CMK (cell line): ENCODE measurements around the gene ZNF423.
"Not testable (repeated sequence)": the region's sequence is repeated elsewhere in the genome, so short reads cannot be mapped to it uniquely, and the experiment has no call there.

Experiments used
- DNase-seq: peaks from one replicate; pipeline ENCODE4 v3.0.0-alpha.2; 2010; ENCODE audit warnings: low read depth

ZNF423 gene

DNA sequence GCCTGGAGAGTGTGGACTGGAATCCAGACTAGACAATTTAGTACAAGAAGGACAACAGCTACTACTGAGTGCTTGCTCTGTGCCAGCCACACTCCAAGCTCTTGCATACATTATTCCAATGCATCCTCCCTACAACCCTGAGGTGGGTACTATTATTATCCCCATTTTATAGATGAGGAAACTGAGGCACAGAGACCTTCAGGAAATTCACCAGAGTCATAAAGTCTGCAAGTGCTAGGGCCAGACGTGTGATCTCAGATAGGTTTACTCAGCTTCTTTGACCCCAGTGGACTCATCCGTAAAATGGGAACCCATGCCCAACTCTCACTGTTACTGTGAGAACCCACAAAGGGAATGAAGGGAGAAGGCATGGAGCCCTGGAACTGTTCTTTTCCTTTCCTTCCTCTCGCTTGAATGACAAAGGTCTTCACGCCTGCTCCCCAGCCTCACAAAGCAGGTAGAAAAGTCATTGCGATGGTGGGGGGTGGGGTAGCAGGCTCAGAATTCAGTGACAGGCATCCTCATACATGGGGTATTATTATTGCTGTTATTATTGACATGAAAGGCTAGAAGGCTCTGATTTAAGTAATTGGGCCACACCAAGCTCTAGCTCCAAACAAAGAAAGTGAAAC lies 160.0 kb downstream of the ZNF423 start:
- no peak for DNase-seq

DNA sequence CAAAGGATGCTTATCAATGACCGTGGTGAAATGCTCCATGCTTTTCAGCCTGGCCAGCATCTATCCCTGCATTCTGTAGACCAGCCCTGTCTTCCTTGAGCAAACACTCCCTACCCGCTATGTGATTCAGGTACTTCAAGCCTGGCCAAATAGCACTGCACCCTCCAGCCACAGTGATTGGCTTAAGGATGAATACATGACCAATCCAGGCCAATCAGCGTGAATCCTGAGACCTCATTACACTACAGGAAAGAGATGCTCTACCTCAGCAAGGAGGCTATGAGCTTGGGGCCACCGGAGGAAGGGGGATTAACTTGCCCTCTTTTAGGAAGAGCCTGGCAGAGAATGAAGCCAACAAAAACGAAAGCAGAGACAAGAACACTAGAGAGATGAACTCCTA lies 162.5 kb downstream of the ZNF423 start:
- DNase-seq, result no peak

DNA sequence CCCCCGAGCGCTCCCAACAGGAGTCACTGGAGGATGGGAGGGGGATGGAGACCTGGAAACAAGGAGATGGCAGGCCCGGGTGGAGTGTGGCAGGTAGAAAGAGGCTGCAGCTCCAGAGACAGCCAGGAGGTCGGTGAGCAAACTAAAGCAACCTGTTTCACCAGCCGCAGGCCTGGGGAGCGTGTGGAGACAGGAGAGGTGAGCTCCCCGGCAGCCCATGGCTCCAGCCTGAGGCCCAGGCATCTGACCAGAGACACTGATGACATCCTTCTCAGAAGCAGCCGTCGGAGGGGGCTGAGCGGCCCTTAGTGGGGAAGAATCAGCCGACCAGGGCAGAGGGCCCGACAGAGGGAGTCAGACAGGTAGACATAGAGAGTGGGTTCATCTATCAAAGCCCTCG lies 165.1 kb downstream of the ZNF423 start:
- DNase-seq, result no peak

- DNase-seq, result no peak
Observed at GRCh38 chr16:49688036-49688697, 167.7 kb downstream of the ZNF423 start.

- no peak for DNase-seq
Observed at GRCh38 chr16:49687476-49688002, 168.4 kb downstream of the ZNF423 start.

GRCh38 chr16:49684696-49685095 lies 171.2 kb downstream of the ZNF423 start:
- no peak for DNase-seq

DNA sequence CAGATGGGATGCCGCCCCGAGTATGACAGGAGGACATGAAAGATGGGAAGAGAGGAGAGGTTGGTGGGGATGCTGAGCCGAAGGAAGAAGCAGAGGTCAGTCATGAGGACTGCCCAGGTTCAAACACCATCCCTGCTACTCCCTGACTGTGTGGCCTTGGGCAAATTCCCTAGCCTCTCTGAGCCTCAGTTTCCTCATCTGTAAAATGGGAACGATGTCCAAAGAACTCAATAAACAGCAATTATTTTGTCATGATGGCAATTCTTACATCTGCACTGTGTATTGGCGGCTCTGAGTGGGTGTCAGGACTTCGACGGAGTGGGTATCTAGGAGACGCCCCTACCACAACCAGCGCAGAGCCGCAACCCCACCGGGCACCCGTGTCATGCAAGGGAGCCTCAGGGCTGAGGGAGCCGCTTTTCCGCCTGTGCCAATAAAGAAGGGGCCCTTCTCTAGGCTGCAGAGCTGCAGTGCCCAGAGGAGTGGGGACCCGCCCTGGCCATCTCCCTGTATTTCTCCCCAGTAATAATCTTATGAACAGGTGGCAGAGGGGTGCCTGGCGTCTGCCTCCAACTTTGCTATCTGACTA lies 173.2 kb downstream of the ZNF423 start:
- no peak for DNase-seq

DNA sequence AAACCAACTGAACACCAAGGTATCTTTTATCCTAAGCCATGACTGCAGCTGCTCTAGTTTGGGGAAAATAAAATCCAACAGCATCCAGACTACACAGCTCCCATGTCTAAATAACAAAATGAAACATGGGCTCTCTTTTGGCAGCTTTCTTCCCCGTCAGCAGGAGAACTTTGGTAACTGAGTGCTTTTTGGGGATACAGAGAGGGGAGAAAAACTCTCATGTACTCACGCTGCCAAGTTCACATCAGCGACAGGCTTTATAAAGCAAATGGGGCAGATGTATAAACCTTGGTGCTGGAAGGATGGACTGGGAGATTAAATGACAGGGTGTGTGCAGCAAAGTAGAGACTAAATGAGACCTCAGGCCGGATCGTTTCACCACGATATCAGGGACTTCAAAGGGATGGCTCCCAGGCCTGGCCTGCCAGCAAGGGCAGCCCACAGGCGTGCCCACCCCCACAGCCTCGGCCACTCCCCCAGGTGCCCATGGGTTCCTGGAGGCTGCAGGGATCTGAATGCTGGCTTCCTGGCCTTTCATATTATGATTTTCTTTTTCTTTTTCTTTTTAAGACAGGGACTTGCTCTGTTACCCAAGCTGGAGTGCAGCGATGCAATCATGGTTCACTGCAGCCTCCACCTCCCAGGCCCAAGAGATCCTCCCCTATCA lies 174.6 kb downstream of the ZNF423 start:
- no peak for DNase-seq

DNA sequence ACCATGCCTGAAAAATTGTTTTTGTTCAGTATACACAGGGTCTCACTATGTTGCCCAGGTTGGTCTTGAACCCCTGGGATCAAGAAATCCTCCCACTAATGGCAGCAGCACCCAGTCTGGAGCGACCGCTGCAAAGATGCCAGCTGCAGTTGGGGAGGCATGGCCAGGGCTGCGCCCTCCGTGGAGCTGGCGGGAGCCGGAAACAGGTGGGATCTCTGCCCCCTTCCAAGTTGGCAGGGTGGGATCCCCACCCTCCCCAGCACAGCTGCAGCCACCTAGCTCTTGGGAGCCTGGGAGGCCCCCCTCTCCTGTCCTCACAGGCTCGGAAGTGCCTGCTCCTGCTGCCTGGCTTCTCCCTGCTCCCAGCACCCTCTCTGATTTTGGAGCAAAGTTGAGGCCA lies 176.8 kb downstream of the ZNF423 start:
- DNase-seq, result no peak

DNA sequence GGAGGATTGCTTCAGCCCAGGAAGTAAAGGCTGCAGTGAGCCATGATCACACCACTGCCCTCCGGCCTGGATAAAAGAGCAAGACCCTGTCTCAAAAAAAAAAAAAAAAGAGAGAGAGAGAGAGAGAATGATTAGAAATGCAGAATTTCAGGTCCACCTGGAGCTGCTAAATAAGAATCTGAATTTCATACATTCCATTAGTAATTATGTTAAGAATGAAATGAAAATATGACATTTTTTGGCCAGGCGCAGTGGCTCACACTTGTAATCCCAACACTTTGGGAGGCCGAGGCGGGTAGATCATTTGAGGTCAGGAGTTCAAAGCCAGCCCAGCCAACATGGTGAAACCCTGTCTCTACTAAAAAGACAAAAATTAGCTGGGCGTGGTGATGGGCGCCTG lies 178.3 kb downstream of the ZNF423 start:
- not testable (repeated sequence) for DNase-seq

- no peak for DNase-seq
Observed at GRCh38 chr16:49675413-49675812, 180.5 kb downstream of the ZNF423 start.

DNA sequence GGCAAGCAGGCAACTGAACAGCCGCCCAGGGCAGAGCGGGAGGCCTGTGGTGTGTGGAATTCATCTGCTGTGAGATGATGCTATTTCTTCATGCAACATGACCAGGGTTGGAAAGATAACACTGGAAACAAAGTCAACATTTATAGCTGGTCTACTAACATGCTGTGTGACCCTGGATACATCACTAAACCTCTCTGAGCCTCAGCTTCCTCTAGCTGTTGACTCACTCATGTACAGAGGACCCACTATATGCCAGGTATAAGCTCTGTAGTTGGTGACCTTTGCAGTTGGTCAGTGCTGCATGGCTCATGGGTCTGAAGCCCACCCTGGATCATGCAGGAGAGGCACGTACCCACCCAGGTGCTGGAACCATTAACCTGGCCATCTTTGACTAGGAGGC lies 180.9 kb downstream of the ZNF423 start:
- no peak for DNase-seq

GRCh38 chr16:49674351-49674851 lies 181.5 kb downstream of the ZNF423 start:
- DNase-seq, result no peak

GRCh38 chr16:49673442-49673841 lies 182.5 kb downstream of the ZNF423 start:
- no peak for DNase-seq

DNA sequence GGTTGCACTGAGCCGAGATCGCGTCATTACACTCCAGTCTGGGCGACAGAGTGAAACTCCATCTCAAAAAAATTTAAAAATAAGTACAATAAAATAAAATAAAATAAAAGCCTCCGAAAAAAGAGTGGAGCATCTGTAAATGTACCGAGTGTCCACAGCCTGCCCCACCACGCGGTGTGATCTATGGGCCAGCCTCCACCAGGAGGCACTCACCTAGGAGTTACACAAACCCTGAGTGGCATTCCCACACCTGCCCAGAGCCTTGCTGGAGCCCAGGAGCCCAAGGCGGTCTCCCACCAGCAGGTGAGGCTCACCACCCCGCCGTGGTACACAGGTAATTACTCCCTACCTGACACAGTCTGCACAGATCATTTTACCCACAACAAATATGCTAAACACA lies 183.2 kb downstream of the ZNF423 start:
- DNase-seq, result no peak

GRCh38 chr16:49671333-49671732 lies 184.6 kb downstream of the ZNF423 start:
- no peak for DNase-seq

DNA sequence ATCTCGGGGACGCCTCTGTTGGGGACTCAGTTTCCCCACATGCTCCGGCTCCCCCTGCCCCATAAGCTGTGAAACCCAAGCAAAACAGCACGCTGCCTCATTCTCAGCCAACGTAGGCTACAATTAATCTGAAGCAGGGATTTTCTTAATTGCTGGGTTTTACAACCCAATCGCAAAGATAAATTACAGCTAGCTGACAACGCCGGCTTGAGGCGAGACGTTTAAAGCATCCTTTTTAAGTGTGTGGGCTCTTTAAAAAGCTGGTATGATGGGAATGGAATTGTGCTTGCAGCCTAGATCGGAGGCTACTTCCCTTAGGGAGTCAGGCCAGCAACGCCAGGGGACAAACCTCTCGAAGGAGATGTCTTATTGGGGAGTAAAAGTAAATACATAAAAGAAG lies 185.3 kb downstream of the ZNF423 start:
- DNase-seq, result no peak

GRCh38 chr16:49665482-49666230 lies 190.3 kb downstream of the ZNF423 start:
- no peak for DNase-seq

DNA sequence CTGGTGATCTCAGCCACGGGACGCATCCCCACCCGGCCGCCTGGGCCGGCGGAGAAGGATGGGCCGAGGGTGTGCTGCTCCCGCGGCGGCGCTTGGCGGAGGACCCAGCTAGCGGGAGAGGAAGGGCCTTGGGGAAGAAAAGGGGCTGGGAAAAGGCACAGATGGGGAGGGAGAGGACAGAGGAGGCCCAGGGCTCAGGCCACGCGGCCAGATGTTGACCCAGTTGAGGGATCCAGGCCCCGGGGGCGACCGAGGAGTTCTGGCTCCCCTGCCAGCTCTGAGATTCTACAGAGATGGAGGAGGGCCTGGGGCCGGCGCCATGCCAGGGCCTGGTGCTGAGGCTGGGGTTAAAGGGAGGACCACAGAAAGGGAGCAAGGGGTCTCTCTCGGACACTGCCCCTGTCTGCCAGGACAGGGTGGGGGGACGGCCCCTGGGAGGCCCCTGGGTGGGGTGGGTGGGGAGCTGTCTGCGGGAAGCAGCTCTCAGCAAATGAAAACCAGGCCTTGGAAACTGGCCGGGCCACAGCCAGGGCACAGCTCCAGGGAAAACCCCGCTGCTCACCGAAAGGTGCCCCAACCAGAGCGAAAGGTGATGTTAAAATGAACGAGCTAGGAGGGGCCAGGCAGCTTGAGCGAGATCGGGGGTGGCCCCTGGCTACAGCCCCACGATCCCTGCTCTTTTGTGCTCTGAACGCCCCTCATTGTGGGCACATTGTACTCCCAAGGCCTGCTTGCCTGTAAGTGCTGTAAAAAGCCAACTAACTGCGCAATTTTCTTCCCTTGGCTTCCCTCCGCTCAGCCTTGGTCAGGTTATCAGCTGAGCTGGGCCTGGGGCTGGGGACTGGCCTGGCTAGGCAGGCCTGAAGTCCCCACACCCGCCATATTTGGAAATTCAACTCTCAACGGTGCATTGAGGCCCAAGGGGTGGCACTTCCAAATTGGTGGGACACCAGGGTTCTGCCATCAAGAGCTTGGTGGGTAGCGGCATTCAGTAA lies 191.4 kb downstream of the ZNF423 start:
- no peak for DNase-seq
